Cardiac muscle cell (in vitro differentiated cells and primary cell): ENCODE measurements around the gene LDAF1. TPM values are rescaled to one million over a fixed set of nuclear protein-coding genes. Genes with fewer than 3 reads are reported as not detected.

Source experiments
- DNase-seq, 2 donors: peaks; one replicate each; pipeline versions ENCODE4 v3.0.0 to v3.0.0-alpha.2; 2010 to 2017; ENCODE audit warnings: low read depth in 1 of 2, low spot score in 1 of 2
- H3K27ac ChIP-seq: fragments of 200-600 bp; sonication (generic); 2 replicates; pipeline ENCODE4 v1.5.1; 2016
- H3K27me3 ChIP-seq: fragments of 200-600 bp; sonication (generic); 2 replicates; pipeline ENCODE4 v1.6.0; 2016; ENCODE audit warnings: control low read depth
- H3K36me3 ChIP-seq: fragments of 200-600 bp; sonication (generic); 2 replicates; pipeline ENCODE4 v1.5.1; 2016; ENCODE audit warnings: control low read depth
- H3K4me1 ChIP-seq: fragments of 200-600 bp; sonication (generic); 2 replicates; pipeline ENCODE4 v1.8.1; 2017; ENCODE audit warnings: low read depth, mild to moderate bottlenecking, mixed run types
- H3K4me3 ChIP-seq: fragments of 200-600 bp; sonication (generic); 2 replicates; pipeline ENCODE4 v1.5.1; 2016; ENCODE audit warnings: mild to moderate bottlenecking
- H3K9me3 ChIP-seq: fragments of 200-600 bp; sonication (generic); 2 replicates; pipeline ENCODE4 v1.5.1; 2017; ENCODE audit warnings: low read depth, mild to moderate bottlenecking, control low read depth
- CTCF ChIP-seq: IDR thresholded peaks from 2 replicates; pipeline ENCODE4 v1.5.1; 2012; ENCODE audit warnings: low read depth, mild to moderate bottlenecking, low read length
- polyA plus RNA-seq: library from polyadenylated mRNA; unstranded; fragments of >200 nt; fragmentation: Nextera tagmentation; extraction: Ambion mirVana; gene quantifications from 2 replicates; pipeline ENCODE4 v1.2.1, GENCODE V29; 2016
- total RNA-seq: library from RNA; depleted of rRNA; stranded (reverse); fragments of >200 nt; gene quantifications from 2 replicates; pipeline ENCODE4 v1.2.3, GENCODE V29; 2016

The LDAF1 gene
- total and polyA plus RNA-seq, 2 experiments from 2014 or later = 14.3 to 20.7 TPM

- no peak for TF ChIP-seq CTCF
- Histone ChIP-seq H3K4me1 (no peaks in the 10 kb centered on the region), H3K4me3 (no peak overlapping the region)
Observed at GRCh38 chr16:21197112-21197511, 38.6 kb downstream of the LDAF1 start.

GRCh38 chr16:21197621-21198020, 39.1 kb downstream of the LDAF1 start:
- H3K4me1 ChIP-seq = no peaks in the 10 kb centered on the region
- H3K27me3 ChIP-seq = peaks cover 12% of the 10 kb centered on the region
- no peak for DNase-seq
- H3K9me3 ChIP-seq = no peaks in the 10 kb centered on the region
- H3K4me3 ChIP-seq = no peak overlapping the region
- H3K36me3 ChIP-seq = no peaks in the 10 kb centered on the region
- TF ChIP-seq CTCF = no peak
- no peak overlapping the region for H3K27ac ChIP-seq

More at GRCh38 chr16:21197112-21197511, 38.6 kb downstream of the LDAF1 start:
- DNase-seq = no peak
- Histone ChIP-seq H3K27ac (no peak overlapping the region), H3K27me3 (peaks cover 12% of the 10 kb centered on the region), H3K36me3 (no peaks in the 10 kb centered on the region), H3K9me3 (no peaks in the 10 kb centered on the region)

GRCh38 chr16:21199607-21200218, 41.2 kb downstream of the LDAF1 start:
- H3K27me3 ChIP-seq = peaks cover 5% of the 10 kb centered on the region
- no peak overlapping the region for H3K4me3 ChIP-seq
- H3K27ac ChIP-seq = no peak overlapping the region
- H3K36me3 ChIP-seq = no peaks in the 10 kb centered on the region
- no peak for TF ChIP-seq CTCF
- H3K4me1 ChIP-seq = no peaks in the 10 kb centered on the region
- no peaks in the 10 kb centered on the region for H3K9me3 ChIP-seq
- DNase-seq = no peak

GRCh38 chr16:21203155-21203797, 44.8 kb downstream of the LDAF1 start:
- Histone ChIP-seq H3K9me3 (no peaks in the 10 kb centered on the region), H3K36me3 (no peaks in the 10 kb centered on the region), H3K4me3 (no peak overlapping the region), H3K27ac (no peak overlapping the region), H3K27me3 (peaks cover 3% of the 10 kb centered on the region), H3K4me1 (no peaks in the 10 kb centered on the region)
- DNase-seq = no peak
- no peak for TF ChIP-seq CTCF

- H3K36me3 ChIP-seq = no peaks in the 10 kb centered on the region
- DNase-seq = no peak
- no peaks in the 10 kb centered on the region for H3K4me1 ChIP-seq
- TF ChIP-seq CTCF = no peak
- H3K27me3 ChIP-seq = no peaks in the 10 kb centered on the region
- H3K4me3 ChIP-seq = no peak overlapping the region
- H3K27ac ChIP-seq = no peak overlapping the region
- H3K9me3 ChIP-seq = no peaks in the 10 kb centered on the region
Observed at GRCh38 chr16:21205303-21205702, 46.8 kb downstream of the LDAF1 start.
